Left cardiac atrium (tissue), 4 donors: ENCODE data around the gene DNAJC11. TPM values are rescaled to one million over a fixed set of nuclear protein-coding genes. Genes with fewer than 3 reads are reported as not detected.
"Not testable (repeated sequence)": the region's sequence is repeated elsewhere in the genome, so short reads cannot be mapped to it uniquely, and the experiment has no call there.

Source experiments
- ATAC-seq, 2 donors: fragments of 200-7000 bp; cut with Tn5 transposase; one replicate each; pipeline ENCODE4 v1.9.1; 2020; ENCODE audit warnings: mild to moderate bottlenecking in 2 of 2, moderate library complexity in 2 of 2
- DNase-seq: peaks from one replicate; pipeline ENCODE4 v3.0.0-alpha.2; 2020
- intact Hi-C, 2 donors: fragments of 100-400 bp; cut with DNase I; formaldehyde crosslinking; loops; one replicate each; pipeline versions ENCODE4 v1.14.1 to v1.15.1; 2022 to 2023
- long read RNA-seq: library from polyadenylated mRNA; unstranded; transcript quantifications from one replicate; pipeline ENCODE4 v2.0.0, GENCODE V29; 2021
- total RNA-seq, 2 donors: library from RNA; stranded (reverse); fragmentation: NEBNext Ultra II Directional; extraction: Animal tissue kit (Norgen Biotek cat#: 25700); gene quantifications; one replicate each; pipeline ENCODE4 v1.2.1, GENCODE V29; 2021
- donor health status: DM: no; HTN: yes; CAD: no.
- donor health status: DM: no; HTN: yes; CAD: no; lungs with severe emphysema.
- donor health status: DM: yes; HTN: yes; CAD: no.
- donor health status: Dilated cardiomyopathy.

DNAJC11 gene
- total RNA-seq, result 10 to 100 TPM; 54.5 to 57.1 TPM
- long read RNA-seq, transcript DNAJC11-202 (16 exons, 3,311 nt), result major isoform, 237 of 264 reads
- long read RNA-seq, partial matches to known transcripts, result 7 of 264 reads
- long read RNA-seq, other reads (novel, unspliced or antisense), result 15 of 264 reads

GRCh38 chr1:6701437-6702153 is at the start of gene DNAJC11:
TSS of gene DNAJC11 (minus strand) at chr1:6701816. CDS start at chr1:6701800, 16 bp downstream.
- intact Hi-C loops, result no loop called here
- peak; percentile 91 for DNase-seq
- ATAC-seq, result peak; percentile 98 to 99

- no peak for ATAC-seq
- DNase-seq, result no peak
- intact Hi-C loops, result no loop called here
Measured at GRCh38 chr1:6750490-6750889, 48.9 kb upstream of the DNAJC11 start.

GRCh38 chr1:6747674-6748073 is 46.1 kb upstream of the DNAJC11 start:
- intact Hi-C loops, result no loop called here
- ATAC-seq (no peak), DNase-seq (no peak)

DNA sequence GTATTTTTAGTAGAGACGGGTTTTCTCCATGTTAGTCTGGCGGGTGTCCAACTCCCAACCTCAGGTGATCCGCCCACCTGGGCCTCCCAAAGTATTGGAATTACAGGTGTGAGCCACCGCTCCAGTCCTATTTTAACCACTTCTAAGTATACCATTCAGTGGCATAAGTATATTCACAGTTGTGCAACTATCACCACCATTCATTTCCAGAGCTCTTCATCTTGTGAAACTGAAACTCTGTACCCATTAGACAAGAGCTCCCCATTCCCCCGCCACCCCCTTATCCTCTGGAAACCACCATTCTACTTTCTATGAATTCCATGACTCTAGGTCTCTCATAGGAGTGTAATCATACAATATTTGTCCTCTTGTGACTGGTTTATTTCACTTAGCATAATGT is 43.5 kb upstream of the DNAJC11 start:
- intact Hi-C loops, result no loop called here
- no peak for DNase-seq
- ATAC-seq, result no peak

GRCh38 chr1:6743189-6744101 is 41.8 kb upstream of the DNAJC11 start:
- ATAC-seq (peak; percentile 95), DNase-seq (peak; percentile 53)
- intact Hi-C loops, result no loop called here

- DNase-seq, ATAC-seq, intact Hi-C loops: not testable (repeated sequence)
Measured at GRCh38 chr1:6742676-6743188, 41.1 kb upstream of the DNAJC11 start.

DNA sequence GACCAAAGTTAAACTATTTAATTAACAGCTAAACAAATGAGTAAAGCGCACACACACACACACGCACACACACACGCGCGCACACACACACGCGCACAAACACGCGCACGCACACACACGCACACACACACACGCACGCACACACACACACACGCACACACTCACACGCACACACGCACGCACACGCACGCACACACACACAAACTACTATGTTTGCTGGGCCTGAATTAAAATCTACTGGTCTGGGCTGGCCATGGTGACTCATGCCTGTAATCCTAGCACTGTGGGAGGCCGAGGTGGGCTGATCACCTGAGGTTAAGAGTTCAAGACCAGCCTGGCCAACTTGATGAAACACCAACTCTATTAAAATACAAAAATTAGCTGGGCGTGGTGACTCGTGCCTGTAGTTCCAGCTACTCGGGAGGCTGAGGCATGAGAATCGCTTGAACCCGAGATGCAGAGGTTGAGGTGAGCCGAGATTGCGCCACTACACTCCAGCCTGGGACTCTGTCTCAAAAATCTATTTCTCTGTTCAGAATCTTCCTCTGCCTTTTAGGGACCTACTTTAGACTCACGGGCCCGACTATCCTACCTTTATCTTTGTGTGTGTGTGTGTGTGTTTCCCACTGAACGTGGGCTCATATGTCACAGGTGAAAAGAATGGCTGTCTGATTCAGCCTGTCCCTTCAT is 37.5 kb upstream of the DNAJC11 start:
- ATAC-seq, result no peak
- intact Hi-C loops, result loop anchor here in 1 of 2 donors (10.0 kb wide), 1 partner anchor 146 kb away; no protein-coding TSS in a partner anchor
- no peak for DNase-seq

GRCh38 chr1:6732942-6733341 is 31.3 kb upstream of the DNAJC11 start:
- no peak for ATAC-seq
- intact Hi-C loops, result loop anchor here in 1 of 2 donors (10.0 kb wide), 1 partner anchor 152 kb away; no protein-coding TSS in a partner anchor
- no peak for DNase-seq

- no peak for ATAC-seq
- intact Hi-C loops, result loop anchor here in 1 of 2 donors (10.0 kb wide), 1 partner anchor 153 kb away; no protein-coding TSS in a partner anchor
- no peak for DNase-seq
Measured at GRCh38 chr1:6731905-6732304, 30.3 kb upstream of the DNAJC11 start.

- intact Hi-C loops, result loop anchor here in 1 of 2 donors (10.0 kb wide), 1 partner anchor 154 kb away; no protein-coding TSS in a partner anchor
- no peak for DNase-seq
- ATAC-seq, result no peak
Measured at GRCh38 chr1:6730880-6731279, 29.3 kb upstream of the DNAJC11 start.

DNA sequence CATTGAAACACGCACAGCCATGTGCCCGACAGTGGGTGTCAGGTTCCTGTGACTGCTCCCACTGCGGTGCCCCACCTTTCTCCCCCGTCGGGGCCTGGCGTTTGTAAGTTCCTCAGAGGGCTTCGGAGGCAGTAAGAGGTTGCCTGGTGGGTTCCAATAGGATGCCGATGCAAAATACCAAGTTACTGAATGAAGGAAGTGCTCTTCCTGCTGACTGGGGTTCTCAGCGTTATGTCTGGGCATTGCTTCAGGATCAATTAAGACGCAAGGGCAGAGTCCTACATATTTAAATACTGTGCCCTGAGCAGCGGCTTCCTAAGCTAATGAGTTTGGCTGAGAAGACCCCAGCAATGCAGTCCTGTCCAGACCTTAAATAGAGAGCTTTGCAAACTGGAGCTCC is 28.9 kb upstream of the DNAJC11 start:
- no peak for ATAC-seq
- intact Hi-C loops, result loop anchor here in 1 of 2 donors (10.0 kb wide), 1 partner anchor 154 kb away; no protein-coding TSS in a partner anchor
- DNase-seq, result no peak

DNA sequence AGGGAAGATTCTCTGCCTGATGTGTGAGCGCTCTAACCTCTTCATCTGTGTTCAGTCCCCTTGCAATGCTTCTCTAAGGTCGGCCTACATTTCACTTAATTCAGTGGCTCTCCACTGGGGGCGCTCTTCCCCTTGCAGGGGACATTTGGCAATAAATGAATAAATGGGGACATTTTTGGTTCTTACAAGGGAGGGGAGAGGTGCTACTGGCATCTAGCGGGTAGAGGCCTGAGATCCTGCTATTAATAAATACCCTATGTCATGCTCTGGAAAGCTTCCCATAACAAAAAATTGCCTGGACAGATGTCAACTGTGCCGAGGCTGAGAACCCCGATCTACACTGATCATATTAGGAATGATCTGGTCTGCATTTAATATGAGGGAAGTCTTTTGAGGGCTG is 25.9 kb upstream of the DNAJC11 start:
- intact Hi-C loops, result loop anchor here (5.0 to 10.0 kb wide), 5 partner anchors 57 to 917 kb away; partner anchors contain the start of gene CAMTA1 (in 1 of the 2)
- ATAC-seq, result peak; percentile 47 to 57
- peak; percentile 38 for DNase-seq

DNA sequence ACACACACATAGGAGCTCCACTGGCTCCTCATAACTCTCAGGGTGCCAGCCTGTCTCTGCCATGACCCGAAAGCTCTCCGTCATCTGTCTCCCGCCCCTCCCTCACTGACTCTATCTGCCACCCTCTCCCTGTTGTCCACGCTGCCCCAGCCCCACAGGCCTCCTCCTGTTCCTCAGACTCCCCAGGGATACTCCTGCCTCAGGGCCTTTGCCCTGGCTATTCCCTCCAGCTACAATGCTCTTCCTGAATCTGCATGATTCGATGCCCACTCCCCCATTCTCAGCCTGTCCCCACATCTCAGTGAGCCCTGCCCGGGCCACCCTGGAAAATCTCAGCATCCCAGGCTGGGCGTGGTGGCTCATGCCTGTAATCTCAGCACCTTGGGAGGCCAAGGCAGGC is 24.6 kb upstream of the DNAJC11 start:
- ATAC-seq, result no peak
- intact Hi-C loops, result loop anchor here (5.0 to 10.0 kb wide), 5 partner anchors 59 to 919 kb away; partner anchors contain the start of gene CAMTA1 (in 1 of the 2)
- no peak for DNase-seq

- ATAC-seq (no peak), DNase-seq (no peak)
- intact Hi-C loops, result loop anchor here (5.0 to 10.0 kb wide), 6 partner anchors 60 to 920 kb away; partner anchors contain the start of gene CAMTA1 (in 1 of the 2)
Measured at GRCh38 chr1:6724517-6725141, 23.0 kb upstream of the DNAJC11 start.

- ATAC-seq, result no peak
- DNase-seq, result no peak
- intact Hi-C loops, result loop anchor here (5.0 to 10.0 kb wide), 5 partner anchors 61 to 921 kb away; partner anchors contain the start of gene CAMTA1 (in 1 of the 2)
Measured at GRCh38 chr1:6723621-6724428, 22.2 kb upstream of the DNAJC11 start.

- intact Hi-C loops, result no loop called here
- DNase-seq, result no peak
- ATAC-seq, result no peak
Measured at GRCh38 chr1:6711174-6711573, 9.6 kb upstream of the DNAJC11 start.

DNA sequence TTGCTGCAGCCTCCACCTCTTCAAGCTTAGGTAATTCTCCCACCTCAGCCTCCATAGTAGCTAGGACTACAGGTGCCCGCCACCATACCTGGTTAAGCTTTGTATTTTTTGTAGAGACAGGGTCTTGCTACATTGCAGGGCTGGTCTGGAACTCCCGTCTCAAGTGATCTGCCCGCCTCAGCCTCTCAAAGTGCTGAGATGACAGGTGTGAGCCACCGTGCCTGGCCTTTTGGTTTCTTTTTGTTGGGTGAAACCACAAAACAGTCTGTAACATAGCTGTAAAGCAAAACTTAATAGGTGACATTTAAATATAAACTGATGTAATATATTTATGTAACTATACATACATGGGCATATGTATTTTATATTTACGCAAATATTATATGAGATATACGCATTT is 3.1 kb upstream of the DNAJC11 start:
- ATAC-seq (no peak), DNase-seq (no peak)
- intact Hi-C loops, result no loop called here
